Activated T-helper 1 cell treated with Interleukin-2 at 50 U/mL for 16 hours (primary cell): ENCODE data around the gene PAX7.
"Not testable (repeated sequence)": the region's sequence is repeated elsewhere in the genome, so short reads cannot be mapped to it uniquely, and the experiment has no call there.

Experiments used
- DNase-seq: peaks from one replicate; pipeline ENCODE4 v3.0.0-alpha.2; 2020; ENCODE audit warnings: low read depth

The PAX7 gene

DNA sequence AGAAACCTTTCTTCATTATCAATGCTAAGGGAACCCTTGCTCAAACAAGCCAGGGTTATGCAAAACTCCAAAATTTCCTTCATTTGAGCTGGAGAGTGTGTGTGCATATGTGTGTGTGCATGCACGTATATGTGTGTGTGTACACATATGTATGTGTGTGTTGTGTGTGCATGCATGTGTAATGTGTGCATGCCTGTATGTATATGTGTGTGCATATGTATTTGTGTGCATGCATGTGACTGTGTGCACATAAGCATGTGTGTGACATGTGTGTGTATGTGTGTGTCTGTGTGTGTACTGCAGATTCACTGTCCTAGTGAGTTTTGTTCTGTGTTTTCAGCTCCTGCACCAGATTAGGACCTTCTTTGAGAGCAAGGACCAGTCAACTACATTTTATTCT is 28.2 kb downstream of the PAX7 start:
- no peak for DNase-seq

DNA sequence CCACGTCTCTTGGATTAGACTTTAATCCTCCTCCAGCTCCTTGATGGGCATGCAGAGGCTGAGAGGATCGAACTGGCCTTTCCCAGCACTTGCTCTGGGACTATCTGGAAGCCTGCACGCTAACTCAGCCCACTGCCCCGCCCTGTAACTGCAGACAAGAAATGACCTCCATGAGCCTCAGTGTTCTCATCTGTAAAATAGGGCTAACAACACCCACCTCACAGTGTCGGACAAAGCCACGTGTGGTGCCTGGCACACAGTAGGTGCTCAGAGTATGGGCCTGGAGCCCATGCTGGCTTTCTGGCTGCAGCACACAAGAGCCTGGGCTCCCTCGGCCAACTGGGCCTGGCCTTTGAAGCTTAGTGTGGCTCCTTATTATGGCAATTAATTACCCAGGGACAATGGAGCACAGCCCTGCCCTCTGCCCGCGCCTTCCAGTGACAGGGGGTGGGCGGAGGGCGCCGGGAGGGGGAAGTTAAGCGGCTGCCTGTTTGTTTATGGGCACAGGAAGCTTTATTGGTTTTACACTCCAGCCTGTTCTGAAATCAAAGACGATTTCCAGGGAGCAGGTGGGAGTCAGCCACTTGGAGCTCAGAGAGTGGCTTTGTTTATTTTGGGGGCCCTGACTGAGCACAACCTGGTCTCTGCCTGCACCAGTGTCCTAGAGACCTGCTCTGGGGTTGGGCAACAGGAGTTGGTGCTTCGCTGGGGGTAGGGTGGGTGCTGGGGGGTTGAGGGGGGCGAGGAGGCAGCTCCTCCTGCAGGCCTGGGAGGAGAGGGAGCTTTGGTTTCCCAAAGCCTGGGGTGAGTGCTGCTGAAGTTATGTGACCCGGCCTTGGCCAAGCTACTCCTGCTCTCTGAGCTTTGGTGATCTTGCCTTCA is 31.0 kb downstream of the PAX7 start:
- DNase-seq, result no peak

DNA sequence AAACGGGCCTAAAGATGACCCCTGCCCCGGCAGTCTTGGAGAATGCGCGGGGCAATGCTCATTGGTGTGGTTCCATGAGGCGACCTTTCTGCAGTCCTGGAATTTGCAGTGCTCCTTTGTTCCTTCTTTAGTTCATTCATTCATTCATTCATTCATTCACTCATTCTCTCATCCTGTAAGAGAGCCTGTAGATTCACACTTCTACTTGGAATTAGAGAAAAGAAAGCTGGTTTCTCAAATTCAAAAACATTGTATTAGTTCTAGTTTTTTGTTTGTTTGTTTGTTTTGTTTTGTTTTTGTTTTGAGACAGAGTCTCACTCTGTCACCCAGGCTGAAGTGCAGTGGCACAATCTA is 31.6 kb downstream of the PAX7 start:
- DNase-seq, result no peak

DNA sequence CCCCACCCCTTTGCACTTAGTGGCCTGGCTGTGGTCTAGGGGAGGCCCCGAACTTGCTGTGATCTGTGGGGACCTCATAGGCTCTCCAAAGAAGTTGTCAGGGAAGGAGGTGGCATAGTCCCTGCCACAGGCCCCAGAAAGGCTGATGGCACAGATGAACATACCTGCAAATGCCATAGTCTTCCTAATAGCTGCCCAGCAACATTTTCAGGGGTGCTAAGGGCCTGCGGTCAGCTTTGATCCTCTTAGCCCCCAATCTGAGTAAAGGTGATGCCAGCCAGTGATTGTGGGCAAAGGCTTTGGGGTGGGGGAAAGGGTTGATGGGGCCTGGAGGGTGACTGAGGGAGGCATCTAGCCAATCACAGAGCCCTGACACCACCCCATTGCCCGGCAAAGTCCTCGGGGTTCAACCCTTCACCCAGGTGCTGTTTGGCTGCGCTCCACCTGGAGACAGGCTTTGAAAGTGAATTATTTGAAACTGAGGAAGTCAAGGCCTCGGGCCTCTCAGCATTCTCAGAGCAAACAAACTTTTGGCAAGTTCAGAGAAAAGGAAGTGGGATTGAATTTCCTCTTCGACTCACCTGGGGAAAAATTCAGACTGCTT is 35.8 kb downstream of the PAX7 start:
- no peak for DNase-seq

DNA sequence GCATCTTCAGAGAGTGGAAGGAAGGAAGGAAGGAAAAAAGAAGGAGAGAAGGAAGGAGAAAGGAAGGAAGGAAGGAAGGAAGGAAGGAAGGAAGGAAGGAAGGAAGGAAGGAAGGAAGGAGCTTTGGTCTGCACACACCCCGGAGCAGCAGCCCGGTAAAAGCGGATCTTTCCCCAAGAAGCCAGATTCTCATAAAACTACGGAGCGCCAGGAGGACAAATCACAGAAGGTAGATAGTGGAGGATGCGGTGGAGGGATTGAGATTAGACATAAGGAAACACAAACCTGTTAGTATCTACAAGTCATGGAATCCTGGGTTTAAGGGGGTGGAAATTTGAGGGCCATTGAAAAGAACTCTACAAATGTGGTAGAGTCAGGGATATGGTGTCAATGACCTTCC is 36.7 kb downstream of the PAX7 start:
- no peak for DNase-seq

DNA sequence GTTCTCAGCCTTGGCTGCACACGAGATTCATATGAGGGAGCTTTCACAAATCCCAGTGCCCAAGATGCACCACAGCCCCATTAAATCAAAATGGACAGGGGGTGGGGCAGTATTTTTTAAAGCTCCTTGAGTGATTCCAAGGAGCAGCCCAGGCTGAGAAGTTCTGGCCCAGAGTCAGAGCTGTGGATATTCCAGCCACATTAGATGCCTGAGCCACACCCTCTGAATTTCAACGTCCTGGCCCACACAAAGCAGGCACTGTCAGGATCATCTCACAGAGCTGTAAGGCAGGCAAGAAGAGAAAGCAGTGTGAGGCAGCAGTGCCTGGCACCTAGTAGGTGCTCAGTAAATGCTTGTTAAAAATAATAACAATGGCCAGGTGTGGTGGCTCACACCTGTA is 37.4 kb downstream of the PAX7 start:
- DNase-seq, result no peak

DNA sequence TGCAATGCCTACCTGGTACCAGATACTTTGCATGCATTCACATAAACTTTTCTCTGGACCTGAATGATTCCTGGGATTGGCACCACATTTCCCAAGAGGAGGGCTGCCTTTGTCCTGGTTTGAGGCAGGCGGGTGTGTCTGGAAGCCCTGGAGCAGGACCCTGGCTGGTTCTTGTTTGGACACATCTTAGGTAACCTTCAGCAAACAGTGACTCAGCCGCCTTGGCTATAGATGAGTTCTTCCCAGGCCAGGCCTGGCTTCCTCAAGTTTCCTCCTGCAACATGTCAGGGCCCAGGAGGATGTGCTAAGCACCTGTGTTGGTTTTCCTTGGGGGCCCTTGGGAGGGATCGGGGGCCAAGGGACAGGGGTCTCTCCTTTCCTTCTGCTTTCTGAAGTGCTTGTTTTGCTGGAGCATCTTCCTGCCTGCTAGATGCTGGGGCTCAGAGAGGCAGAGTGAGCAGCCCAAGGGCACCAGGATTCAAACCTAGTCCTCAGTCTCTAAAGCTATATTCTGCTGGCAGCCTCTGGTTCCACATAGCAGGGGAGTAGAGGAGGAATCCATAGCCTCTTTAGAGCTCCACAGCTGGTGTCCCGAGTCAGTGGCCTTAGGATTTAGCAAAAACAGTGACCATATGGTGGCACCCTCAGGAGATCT is 38.2 kb downstream of the PAX7 start:
- DNase-seq, result no peak

DNA sequence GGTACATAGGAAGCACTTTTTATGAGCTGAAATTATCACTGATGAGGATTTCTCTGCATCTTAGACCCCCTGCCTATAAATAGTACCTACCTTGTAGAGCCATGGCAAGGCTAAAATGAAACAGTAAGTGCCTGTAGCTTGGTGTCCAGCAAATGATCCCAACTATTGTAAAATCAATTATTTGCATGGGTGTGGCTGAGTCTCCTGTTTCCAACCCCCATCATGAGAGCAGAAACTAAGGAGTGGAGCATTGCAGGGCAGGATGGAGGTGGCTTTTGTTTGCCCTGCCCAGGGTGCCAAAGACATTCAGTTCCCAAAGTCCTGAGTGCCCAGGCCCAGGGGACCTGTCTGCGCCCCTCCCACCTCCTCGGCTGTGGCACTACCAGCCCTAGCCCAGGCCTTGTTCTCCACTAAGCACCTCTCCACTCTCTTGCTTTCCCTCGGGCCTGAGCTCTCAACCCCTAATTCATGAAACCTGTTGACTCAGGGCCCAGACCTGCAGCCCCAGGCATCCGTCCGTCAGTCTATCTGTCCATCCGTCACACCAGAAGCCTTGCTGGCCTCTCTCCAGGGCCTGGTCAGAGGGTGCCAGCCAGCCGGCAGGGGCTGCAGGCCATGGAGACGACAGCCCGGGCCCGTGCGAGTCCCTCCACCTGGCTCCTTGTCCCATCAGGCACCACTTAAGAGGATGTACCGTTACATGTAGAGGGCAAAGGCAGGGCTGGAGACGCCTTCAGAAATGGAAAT is 39.6 kb downstream of the PAX7 start:
- DNase-seq, result no peak

DNA sequence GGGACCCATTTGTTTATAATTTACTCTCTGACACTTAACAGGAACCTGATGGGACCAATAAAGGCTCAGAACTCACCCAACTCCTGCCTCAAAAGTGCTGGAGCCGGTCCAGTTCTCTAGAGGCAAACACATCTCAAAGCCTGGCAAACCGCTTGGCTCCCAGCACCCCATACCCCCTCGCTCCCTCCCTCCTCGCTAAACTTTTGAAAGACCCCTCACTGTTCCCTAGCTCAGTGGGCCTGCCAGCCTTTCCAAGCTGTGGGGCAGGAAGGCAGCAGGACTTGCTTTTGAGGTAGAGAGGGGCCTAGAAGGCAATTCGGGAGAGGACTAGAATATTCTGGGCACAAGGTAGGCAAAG is 40.2 kb downstream of the PAX7 start:
- no peak for DNase-seq

DNA sequence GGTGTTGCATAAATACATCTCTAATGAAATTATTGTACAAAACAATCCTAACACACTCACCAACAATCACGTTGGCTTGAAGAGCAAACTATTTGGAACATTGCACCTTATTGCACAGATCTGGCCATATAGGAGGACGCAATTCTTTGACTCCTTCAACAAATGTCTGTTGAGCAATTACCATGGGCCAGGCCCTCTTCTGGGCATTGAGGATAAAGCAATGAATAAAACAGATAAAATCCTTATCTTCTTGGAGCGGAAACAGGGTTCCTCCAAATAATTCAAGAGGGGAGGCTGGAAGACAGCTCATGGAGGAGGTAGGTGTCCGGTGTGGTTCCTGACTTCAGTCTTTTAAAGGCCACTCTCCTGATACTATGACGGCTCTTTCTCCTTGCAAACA is 43.3 kb downstream of the PAX7 start:
- no peak for DNase-seq

DNA sequence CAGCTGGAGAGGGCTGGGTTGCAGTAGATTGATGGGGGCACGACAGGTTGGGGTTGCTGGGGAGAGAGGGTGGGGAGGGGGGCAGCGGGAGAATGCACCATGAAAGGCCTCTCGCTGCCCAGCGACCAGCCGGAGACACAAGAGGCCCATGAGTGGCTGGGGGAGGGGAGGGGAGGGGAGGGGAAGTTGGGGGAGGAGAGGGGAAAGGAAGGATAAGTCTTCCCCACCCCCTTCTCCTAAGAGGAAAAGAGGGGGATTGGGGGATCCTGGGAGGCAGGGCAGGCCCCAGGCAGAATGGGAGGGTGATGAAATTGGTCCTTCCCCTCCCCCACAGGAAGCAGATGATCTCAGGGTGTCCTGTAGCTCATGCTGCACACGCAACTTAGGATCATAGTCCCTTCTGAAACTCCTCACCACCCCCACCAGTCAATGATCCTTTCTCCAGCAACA is 45.7 kb downstream of the PAX7 start:
- DNase-seq, result no peak

DNA sequence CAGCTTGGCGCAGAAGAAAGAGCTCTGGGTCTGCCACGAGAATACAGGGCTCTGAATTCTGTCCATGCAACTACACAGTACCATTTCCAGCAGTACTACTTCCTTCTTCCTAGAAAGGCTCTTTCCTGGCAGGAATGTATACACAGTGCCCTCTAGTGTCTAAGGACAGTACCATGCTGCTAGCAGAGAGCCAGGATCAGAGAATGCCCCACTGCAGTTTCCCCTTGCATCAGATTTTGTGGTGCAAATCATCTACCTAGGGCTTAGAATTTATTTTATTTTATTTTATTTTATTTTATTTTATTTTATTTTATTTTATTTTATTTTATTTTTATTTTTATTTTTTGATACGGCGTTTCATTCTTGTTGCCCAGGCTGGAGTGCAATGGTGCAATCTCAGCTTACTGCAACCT is 50.8 kb downstream of the PAX7 start:
- no peak for DNase-seq

DNA sequence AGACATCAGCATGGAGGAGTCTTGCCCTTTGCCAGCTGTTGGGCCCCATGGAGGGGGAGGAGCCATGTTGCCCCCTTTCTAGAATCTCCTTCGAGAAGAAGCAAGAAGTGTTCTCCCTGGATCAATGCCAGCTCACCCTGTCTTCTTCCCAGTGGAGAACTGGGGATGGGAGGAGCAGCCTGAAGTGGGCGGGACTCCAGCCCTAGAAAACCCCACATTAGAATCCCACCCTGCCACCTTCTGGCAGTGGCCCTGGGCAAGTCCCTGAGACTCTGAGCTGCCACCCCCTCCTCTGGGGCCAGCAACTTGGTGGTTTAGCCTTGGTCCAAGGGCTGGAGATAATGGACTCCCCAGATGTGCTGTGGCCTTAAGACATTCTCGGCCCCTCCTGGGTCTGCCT is 51.7 kb downstream of the PAX7 start:
- no peak for DNase-seq

DNA sequence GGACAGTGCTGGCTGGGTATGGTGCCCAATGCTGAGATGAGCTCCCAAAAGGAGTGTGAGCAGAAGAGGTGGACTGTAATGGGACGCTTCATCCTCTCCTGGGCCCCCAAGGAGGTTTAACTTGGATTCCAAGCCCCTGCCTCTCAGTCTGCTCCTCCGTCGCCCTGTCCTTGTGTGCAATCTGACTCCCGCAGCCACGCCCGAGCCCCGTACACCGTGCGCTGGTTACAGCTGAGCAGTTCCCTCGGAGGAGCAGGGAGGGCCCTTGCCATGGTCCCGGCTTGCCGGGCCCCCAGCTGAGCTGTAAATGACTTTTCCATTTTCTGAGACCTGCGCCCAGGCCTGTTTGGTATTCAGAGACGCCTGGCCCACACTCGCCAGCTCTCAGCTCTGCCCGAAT is 53.7 kb downstream of the PAX7 start:
- DNase-seq, result no peak

DNA sequence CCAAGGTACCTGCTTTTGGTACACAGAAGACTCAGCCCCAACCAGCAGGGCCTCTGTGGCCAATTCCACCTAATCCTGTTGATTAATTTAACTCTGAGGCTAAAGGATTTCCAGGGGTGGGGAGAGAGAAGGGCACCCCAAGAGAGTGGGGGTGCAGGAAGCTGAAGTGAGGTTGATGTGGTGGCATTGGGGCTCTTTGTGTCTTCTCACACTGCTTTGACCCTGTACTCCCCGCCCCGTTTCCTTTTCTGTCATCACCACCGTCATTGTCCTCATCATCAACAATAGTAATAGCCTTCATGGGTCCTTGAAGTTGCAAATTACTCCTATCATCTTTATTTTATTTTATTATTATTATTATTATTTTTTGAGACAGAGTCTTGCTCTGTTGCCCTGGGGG is 55.9 kb downstream of the PAX7 start:
- no peak for DNase-seq

DNA sequence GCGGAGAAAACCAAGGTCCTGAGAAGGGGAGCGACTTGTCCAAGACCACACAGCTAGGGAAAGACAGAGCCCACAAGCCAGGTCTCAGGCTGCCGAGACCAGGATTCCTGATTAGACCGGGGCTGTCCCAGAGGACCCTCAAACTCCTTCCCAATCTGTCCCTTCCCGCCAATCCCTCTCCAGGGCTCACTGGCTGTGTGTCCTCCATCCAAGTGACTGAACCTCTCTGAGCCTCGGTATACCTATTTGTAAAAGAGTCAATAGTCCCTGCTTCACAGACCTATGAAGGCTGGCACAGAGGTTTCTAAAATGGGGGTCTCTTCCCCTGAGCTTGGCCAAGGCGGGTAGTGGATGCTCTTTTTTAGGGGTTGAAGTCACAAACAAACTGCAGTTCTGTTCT is 56.6 kb downstream of the PAX7 start:
- no peak for DNase-seq

DNA sequence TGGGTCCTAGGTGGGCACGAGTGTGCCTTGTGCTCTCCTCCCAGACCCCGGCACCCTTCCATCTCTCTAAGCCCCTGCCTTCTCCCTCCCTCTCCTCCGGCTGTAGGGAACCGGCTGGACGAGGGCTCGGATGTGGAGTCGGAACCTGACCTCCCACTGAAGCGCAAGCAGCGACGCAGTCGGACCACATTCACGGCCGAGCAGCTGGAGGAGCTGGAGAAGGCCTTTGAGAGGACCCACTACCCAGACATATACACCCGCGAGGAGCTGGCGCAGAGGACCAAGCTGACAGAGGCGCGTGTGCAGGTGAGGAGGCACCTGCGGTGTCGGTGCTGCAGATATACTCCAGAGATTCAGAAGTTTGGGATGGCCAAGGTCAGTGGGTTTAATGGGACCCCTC is 61.0 kb downstream of the PAX7 start:
- no peak for DNase-seq

DNA sequence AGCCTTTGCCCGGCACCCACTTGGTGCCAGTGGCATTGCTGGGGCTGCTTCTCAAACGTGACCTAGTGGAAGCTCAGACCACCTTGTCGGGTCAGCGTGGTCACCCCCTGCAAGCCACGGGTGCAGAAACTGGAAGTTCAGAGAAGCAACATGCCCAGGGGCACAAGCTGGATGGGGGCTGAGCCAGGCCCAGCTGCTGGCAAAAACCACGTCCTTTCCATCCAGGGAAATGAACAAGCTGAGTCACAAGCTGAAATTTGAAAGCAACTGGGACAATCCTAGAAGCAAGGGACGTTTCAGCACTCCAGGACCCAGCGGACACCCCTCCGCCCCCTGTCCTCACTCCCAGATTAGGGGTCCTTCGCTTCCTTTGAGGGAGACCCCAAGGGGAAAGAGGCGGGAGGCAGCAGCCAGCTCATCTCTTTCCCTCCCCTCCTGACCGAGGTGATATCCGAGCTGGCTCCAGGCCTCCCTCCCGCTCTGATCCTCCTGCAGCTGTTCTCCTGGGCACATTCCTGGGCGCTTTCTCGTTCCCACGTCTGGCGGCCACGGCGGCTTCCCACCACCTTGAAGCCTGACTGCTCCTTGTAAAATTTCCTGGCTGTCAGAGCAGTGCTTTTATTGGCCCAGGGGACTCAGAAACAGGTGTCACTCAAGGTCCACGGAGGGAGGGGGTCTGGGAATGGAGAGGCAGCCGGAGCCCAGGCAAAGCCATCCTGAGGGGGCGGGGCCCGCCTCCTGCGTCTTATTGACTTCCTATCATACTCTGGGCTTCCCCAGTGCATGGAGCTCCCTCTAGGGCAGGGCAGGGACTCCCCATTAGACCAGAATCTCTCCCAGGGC is 62.8 kb downstream of the PAX7 start:
- no peak for DNase-seq

DNA sequence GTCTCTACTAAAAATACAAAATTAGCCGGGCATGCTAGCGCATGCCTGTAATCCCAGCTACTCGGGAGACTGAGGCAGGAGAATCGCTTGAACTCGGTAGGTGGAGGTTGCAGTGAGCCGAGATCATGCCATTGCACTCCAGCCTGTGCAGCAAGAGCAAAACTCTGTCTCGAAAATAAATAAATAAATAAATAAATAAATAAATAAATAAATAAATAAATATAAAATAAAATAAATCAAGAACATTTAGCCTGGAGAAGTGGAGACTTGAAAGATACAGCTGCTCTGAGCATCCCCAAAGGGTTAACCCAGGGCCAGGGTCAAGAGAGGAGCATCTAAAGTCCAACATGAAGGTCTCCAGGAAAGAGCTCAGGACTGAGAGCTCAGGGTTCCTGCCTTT is 63.6 kb downstream of the PAX7 start:
- not testable (repeated sequence) for DNase-seq

DNA sequence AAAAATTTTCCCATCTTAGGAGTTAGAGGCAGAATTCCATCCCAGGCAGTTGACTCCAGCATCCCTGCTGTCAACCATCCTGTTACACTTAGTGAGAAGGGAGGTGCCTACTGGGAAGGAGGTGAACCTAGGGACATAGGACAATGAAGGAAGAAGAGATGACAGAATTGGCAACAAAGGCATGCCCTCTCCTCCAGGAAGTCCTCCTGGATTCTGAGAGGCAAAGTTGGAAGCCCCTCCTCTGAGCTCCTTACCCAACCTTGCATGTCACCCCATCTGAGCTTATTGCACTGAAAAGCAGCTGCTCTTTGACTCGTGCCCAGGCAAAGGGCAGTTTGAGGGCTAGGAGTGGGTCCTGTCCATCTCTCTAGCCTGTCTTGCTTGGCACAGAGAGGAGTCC is 66.9 kb downstream of the PAX7 start:
- DNase-seq, result no peak

DNA sequence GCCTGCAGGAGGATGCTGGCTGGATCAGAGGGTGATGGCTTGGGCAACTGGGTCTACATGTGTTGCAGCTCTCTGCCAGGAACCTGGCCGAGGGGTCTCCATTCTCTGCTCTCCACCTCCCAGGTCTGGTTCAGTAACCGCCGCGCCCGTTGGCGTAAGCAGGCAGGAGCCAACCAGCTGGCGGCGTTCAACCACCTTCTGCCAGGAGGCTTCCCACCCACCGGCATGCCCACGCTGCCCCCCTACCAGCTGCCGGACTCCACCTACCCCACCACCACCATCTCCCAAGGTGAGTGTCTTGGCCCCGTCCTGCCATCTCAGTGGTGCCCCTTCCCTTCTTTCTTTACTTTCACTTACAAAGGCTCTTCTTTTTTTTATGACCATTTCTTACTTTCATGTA is 69.9 kb downstream of the PAX7 start:
- no peak for DNase-seq

DNA sequence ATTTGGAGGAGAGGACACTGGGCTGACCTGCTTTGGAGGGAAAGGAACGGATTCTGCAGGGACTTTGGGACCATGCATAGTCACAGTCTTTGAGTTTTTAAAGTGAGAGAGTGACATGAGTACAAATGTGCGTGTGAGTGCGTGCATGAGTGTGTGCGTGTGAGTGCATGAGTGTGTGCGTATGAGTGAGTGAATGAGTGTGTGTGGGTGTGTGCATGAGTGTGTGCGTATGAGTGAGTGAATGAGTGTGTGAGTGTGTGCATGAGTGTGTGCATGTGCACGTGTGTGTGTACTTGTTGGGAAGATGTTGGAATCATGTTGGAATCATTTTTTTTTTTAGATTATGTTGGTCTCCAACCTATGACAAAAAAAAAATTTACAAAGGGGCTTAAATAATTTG is 70.5 kb downstream of the PAX7 start:
- no peak for DNase-seq
